NCI-H774 (cell line): ENCODE measurements around the gene PCSK5.
"Not testable (repeated sequence)": the region's sequence is repeated elsewhere in the genome, so short reads cannot be mapped to it uniquely, and the experiment has no call there.

Experiments used
- DNase-seq: peaks from one replicate; lab custom pipeline; 2025; lab: John Stamatoyannopoulos, UW

Gene PCSK5

GRCh38 chr9:75889977-75890471 lies 449 bp upstream of the PCSK5 start:
- no peak for DNase-seq

- no peak for DNase-seq
Observed at GRCh38 chr9:75891277-75891741, 836 bp downstream of the PCSK5 start.

- DNase-seq = no peak
Observed at GRCh38 chr9:75891771-75892215, 1.3 kb downstream of the PCSK5 start.

- no peak for DNase-seq
Observed at GRCh38 chr9:75892216-75892911, 1.9 kb downstream of the PCSK5 start.

GRCh38 chr9:75893106-75893505 lies 2.6 kb downstream of the PCSK5 start:
- DNase-seq = no peak

GRCh38 chr9:75894566-75894965 lies 4.1 kb downstream of the PCSK5 start:
- no peak for DNase-seq

- no peak for DNase-seq
Observed at GRCh38 chr9:75895112-75895511, 4.6 kb downstream of the PCSK5 start.

GRCh38 chr9:75896193-75896592 lies 5.7 kb downstream of the PCSK5 start:
- DNase-seq = no peak

GRCh38 chr9:75900893-75901524 lies 10.5 kb downstream of the PCSK5 start:
- not testable (repeated sequence) for DNase-seq

- DNase-seq = no peak
Observed at GRCh38 chr9:75903785-75904360, 13.4 kb downstream of the PCSK5 start.

- DNase-seq = no peak
Observed at GRCh38 chr9:75904364-75904763, 13.9 kb downstream of the PCSK5 start.

- DNase-seq = no peak
Observed at GRCh38 chr9:75906531-75906930, 16.1 kb downstream of the PCSK5 start.

GRCh38 chr9:75907329-75907728 lies 16.9 kb downstream of the PCSK5 start:
- no peak for DNase-seq

GRCh38 chr9:75907923-75908322 lies 17.4 kb downstream of the PCSK5 start:
- DNase-seq = no peak

- no peak for DNase-seq
Observed at GRCh38 chr9:75909776-75910175, 19.3 kb downstream of the PCSK5 start.

GRCh38 chr9:75910731-75911130 lies 20.3 kb downstream of the PCSK5 start:
- DNase-seq = no peak

- no peak for DNase-seq
Observed at GRCh38 chr9:75911390-75911789, 20.9 kb downstream of the PCSK5 start.

GRCh38 chr9:75912951-75913350 lies 22.5 kb downstream of the PCSK5 start:
- DNase-seq = no peak

- DNase-seq = no peak
Observed at GRCh38 chr9:75914002-75914401, 23.5 kb downstream of the PCSK5 start.

- no peak for DNase-seq
Observed at GRCh38 chr9:75914883-75915452, 24.5 kb downstream of the PCSK5 start.

- DNase-seq = no peak
Observed at GRCh38 chr9:75918154-75918553, 27.7 kb downstream of the PCSK5 start.

GRCh38 chr9:75918909-75919308 lies 28.4 kb downstream of the PCSK5 start:
- no peak for DNase-seq
